Endodermal cell (in vitro differentiated cells): ENCODE measurements around the gene NFRKB. TPM values are rescaled to one million over a fixed set of nuclear protein-coding genes. Genes with fewer than 3 reads are reported as not detected.

Experiments used
- DNase-seq: peaks from one replicate; pipeline ENCODE4 v3.0.0-alpha.2; 2017
- H3K27ac ChIP-seq: 2 replicates; pipeline ENCODE4 v1.5.1; 2013; ENCODE audit warnings: mild to moderate bottlenecking, low read depth, low read length, moderate library complexity
- H3K27me3 ChIP-seq: 2 replicates; pipeline ENCODE4 v1.6.1; 2013; ENCODE audit warnings: mild to moderate bottlenecking, low read length, moderate library complexity; ENCODE audit not compliant: insufficient read depth, control insufficient read depth, poor library complexity, severe bottlenecking
- H3K36me3 ChIP-seq: 2 replicates; pipeline ENCODE4 v1.7.0; 2013; ENCODE audit warnings: mild to moderate bottlenecking, low read length, moderate library complexity; ENCODE audit not compliant: control insufficient read depth, insufficient read depth
- H3K4me1 ChIP-seq: one replicate; pipeline ENCODE4 v1.7.0; 2013; ENCODE audit warnings: low read length; ENCODE audit not compliant: control insufficient read depth, insufficient read depth
- H3K4me3 ChIP-seq: 2 replicates; pipeline ENCODE4 v1.5.1; 2013; ENCODE audit warnings: mild to moderate bottlenecking, low read length, moderate library complexity
- H3K9ac ChIP-seq: 2 replicates; pipeline ENCODE4 v1.6.1; 2013; ENCODE audit warnings: mild to moderate bottlenecking, low read length, moderate library complexity; ENCODE audit not compliant: poor library complexity, severe bottlenecking; ENCODE audit errors: extremely low read depth
- H3K9me3 ChIP-seq: 2 replicates; pipeline ENCODE4 v1.6.1; 2013; ENCODE audit warnings: mild to moderate bottlenecking, low read length, moderate library complexity; ENCODE audit not compliant: control insufficient read depth
- H3K27ac Mint-ChIP-seq: 2 replicates; pipeline ENCODE4 v1.8.0; 2020; ENCODE audit warnings: mixed read lengths
- H3K27me3 Mint-ChIP-seq: 2 replicates; pipeline ENCODE4 v1.8.0; 2021; ENCODE audit warnings: mild to moderate bottlenecking, mixed read lengths; ENCODE audit not compliant: insufficient read depth
- H3K36me3 Mint-ChIP-seq: 2 replicates; pipeline ENCODE4 v1.8.0; 2020; ENCODE audit warnings: low read depth, mixed read lengths
- H3K4me1 Mint-ChIP-seq: 2 replicates; pipeline ENCODE4 v1.8.0; 2020; ENCODE audit warnings: mixed read lengths
- H3K4me3 Mint-ChIP-seq: 2 replicates; pipeline ENCODE4 v1.8.0; 2020; ENCODE audit warnings: mild to moderate bottlenecking, moderate library complexity, mixed read lengths
- H3K9me3 Mint-ChIP-seq: 2 replicates; pipeline ENCODE4 v1.8.0; 2020; ENCODE audit warnings: mild to moderate bottlenecking, mixed read lengths
- WGBS, 2 experiments: methylation state at CpG; one replicate each; pipeline versions ENCODE4 v1.1.5 to v1.1.7; 2013; ENCODE audit warnings: missing lambda C conversion rate in 2 of 2, mixed read lengths in 1 of 2; ENCODE audit not compliant: insufficient coverage in 1 of 2, insufficient read length in 1 of 2; 5-methylcytosine and 5-hydroxymethylcytosine counted together
- total RNA-seq, 2 donors: library from RNA; stranded (reverse); fragmentation: NEBNext Ultra II Directional in 1 of 2; extraction: Animal tissue kit (Norgen Biotek cat#: 25700) in 1 of 2; gene quantifications; 2 replicates in 1 of 2; 3 replicates in 1 of 2; pipeline ENCODE4 v1.2.1, GENCODE V29; 2021
- TF ChIP-seq, protein P1 (sequence below): fragments of 200-600 bp; sonication (generic); conservative IDR thresholded peaks from 2 replicates; pipeline ENCODE4 v1.5.0; 2021; ENCODE audit warnings: antibody characterized with exemption, mild to moderate bottlenecking

The NFRKB gene
- total RNA-seq, 2 donors from 2014 or later = 46.1 to 46.5 TPM

DNA sequence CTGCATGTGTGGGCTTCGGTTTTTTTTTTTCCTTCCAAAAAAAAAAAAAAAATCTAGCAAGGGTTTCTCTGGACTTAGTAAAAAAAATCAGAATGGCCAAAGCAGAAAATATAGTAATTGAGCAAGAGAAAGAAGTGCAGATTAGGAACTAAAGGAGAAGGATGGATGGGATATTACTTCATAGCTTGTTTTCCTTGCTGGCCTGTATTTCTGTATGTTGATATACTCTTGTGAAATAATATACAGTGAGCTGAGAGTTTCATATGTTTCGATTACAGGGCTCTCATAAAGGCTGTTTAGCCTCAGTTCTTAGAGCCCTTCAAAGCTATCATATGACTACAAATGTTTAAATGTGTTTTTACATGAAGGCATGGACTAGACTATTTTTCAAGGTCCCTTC lies 34.3 kb upstream of the NFRKB start:
- TF ChIP-seq, protein P1, sequence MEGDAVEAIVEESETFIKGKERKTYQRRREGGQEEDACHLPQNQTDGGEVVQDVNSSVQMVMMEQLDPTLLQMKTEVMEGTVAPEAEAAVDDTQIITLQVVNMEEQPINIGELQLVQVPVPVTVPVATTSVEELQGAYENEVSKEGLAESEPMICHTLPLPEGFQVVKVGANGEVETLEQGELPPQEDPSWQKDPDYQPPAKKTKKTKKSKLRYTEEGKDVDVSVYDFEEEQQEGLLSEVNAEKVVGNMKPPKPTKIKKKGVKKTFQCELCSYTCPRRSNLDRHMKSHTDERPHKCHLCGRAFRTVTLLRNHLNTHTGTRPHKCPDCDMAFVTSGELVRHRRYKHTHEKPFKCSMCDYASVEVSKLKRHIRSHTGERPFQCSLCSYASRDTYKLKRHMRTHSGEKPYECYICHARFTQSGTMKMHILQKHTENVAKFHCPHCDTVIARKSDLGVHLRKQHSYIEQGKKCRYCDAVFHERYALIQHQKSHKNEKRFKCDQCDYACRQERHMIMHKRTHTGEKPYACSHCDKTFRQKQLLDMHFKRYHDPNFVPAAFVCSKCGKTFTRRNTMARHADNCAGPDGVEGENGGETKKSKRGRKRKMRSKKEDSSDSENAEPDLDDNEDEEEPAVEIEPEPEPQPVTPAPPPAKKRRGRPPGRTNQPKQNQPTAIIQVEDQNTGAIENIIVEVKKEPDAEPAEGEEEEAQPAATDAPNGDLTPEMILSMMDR = no peak
- Histone ChIP-seq H3K27ac (no peak overlapping the region), H3K9ac (no peak overlapping the region), H3K36me3 (peaks cover 22% of the 10 kb centered on the region), H3K27me3 (no peaks in the 10 kb centered on the region), H3K9me3 (no peaks in the 10 kb centered on the region), H3K4me3 (no peak overlapping the region), H3K4me1 (no peaks in the 10 kb centered on the region)
- DNase-seq = no peak
- Mint-ChIP-seq H3K4me3 (no peak overlapping the region), H3K27me3 (no peaks in the 10 kb centered on the region), H3K27ac (no peak overlapping the region), H3K9me3 (no peaks in the 10 kb centered on the region), H3K36me3 (peaks cover 54% of the 10 kb centered on the region), H3K4me1 (no peaks in the 10 kb centered on the region)
- WGBS, 2 experiments = 93 to 100% methylated on average over 1 to 2 of the region's 2 CpGs

DNA sequence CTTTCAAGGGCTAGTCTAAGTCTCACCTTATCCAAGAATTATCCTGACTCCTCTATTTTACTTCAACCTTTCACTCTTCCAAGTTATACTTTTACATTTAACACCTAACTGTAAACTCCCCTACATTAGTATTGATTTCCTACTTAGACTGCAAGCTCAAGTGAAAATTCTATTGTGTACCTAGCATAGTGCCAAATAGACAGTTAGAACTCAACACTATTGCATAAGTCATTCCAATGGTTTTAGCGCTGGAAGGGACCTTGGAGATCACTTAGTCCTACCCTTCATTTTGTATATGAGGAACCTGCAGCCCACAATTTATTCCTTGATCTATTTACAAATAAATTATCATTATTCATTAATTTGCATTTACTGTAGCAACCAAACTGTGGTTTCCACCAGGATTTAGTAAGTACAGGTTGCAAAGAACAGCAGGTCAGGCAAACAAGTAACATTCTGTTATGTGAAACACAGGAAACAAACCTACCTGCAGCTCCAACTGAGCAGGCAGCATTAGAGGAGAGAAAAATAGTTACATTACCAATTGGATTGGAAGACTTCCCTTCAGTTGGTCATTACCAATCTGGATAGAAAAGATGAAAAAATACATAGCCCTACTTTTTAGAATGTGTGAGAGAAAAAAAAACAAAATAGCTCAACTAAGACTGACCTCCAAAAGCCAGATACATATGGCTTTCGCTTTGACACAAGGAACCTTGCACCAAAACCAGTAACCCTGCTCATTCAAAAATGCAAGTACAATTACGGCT lies 33.7 kb upstream of the NFRKB start:
- Histone ChIP-seq H3K4me1 (no peaks in the 10 kb centered on the region), H3K9me3 (no peaks in the 10 kb centered on the region), H3K36me3 (peaks cover 28% of the 10 kb centered on the region), H3K27me3 (no peaks in the 10 kb centered on the region), H3K27ac (no peak overlapping the region), H3K4me3 (no peak overlapping the region), H3K9ac (no peak overlapping the region)
- DNase-seq = no peak
- TF ChIP-seq, protein P1 = no peak
- no peak overlapping the region for H3K4me3 Mint-ChIP-seq
- no peaks in the 10 kb centered on the region for H3K27me3 Mint-ChIP-seq
- 86 to 92% methylated on average over 2 to 3 of the region's 3 CpGs for WGBS, 2 experiments
- no peaks in the 10 kb centered on the region for H3K9me3 Mint-ChIP-seq
- peaks cover 49% of the 10 kb centered on the region for H3K36me3 Mint-ChIP-seq
- no peaks in the 10 kb centered on the region for H3K4me1 Mint-ChIP-seq
- H3K27ac Mint-ChIP-seq = no peak overlapping the region

DNA sequence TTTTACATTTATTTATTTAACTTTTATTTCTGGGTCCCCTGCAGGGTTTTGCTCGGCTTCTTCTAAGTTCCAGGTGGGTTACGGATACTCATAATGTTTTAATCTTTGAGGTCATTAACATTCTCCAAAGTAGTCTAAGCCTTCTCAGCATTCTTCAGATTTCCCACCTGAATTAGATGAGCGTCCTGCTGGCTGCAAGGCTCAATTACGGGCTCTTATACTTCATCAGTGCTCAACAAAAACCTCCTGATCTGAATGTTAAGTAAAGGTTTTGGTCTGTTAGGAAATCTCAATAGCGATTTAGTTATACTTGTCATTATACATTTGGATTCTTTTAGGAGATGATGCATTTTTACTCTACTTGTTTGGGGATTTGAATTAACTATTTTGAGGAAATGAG lies 27.3 kb upstream of the NFRKB start:
- 93 to 100% methylated on average over 3 to 5 of the region's 5 CpGs for WGBS, 2 experiments
- no peak for DNase-seq
- Mint-ChIP-seq H3K9me3 (no peaks in the 10 kb centered on the region), H3K4me1 (peaks cover 24% of the 10 kb centered on the region), H3K27me3 (no peaks in the 10 kb centered on the region), H3K4me3 (no peak overlapping the region), H3K27ac (peak overlapping the region; percentile 12), H3K36me3 (peaks cover 25% of the 10 kb centered on the region)
- TF ChIP-seq, protein P1 = no peak
- Histone ChIP-seq H3K9ac (no peak overlapping the region), H3K4me1 (no peaks in the 10 kb centered on the region), H3K27ac (no peak overlapping the region), H3K36me3 (peaks cover 18% of the 10 kb centered on the region), H3K27me3 (no peaks in the 10 kb centered on the region), H3K9me3 (no peaks in the 10 kb centered on the region), H3K4me3 (no peak overlapping the region)
